Renal cortex interstitium (tissue), 11 donors: ENCODE measurements around the gene PIK3AP1. TPM values are rescaled to one million over a fixed set of nuclear protein-coding genes. Genes with fewer than 3 reads are reported as not detected.
"Not testable (repeated sequence)": the region's sequence is repeated elsewhere in the genome, so short reads cannot be mapped to it uniquely, and the experiment has no call there.

ENCODE experiments used
- DNase-seq, 11 donors: peaks; one replicate each; pipeline ENCODE4 v3.0.0-alpha.2; 2013; ENCODE audit warnings: low read depth in 9 of 11, low spot score in 4 of 11; ENCODE audit errors: extremely low read depth in 1 of 11
- polyA plus RNA-seq, 3 donors: library from polyadenylated mRNA; unstranded; fragments of 120-200 nt; gene quantifications; one replicate each; pipeline ENCODE4 v1.2.1, GENCODE V29; 2013; ENCODE audit not compliant: insufficient read length in 3 of 3

Gene PIK3AP1
- polyA plus RNA-seq, 3 donors, result 4.7 to 5.3 (median 5.2) TPM

GRCh38 chr10:96683710-96684109 is 36.6 kb downstream of the PIK3AP1 start:
- DNase-seq, result no peak

GRCh38 chr10:96683065-96683464 is 37.2 kb downstream of the PIK3AP1 start:
- DNase-seq, result no peak

DNA sequence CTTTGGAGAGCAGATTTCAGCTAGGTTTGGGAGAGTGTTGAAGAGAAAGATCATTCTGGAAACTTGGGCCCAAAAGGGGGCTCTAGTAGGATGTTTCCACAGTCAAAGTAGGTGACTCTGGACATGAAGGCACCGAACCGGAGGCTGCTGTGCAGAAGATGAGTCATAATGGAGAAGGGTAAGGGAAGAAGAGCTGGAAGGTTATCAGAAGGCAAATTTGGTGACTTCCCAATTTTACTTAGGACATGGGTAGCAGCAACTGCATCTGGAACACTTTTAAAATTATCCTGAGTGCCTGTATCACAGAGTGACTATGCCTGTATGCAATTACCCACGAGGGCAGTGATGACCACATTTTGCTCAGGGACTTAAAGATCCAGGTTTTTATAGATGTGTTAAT is 38.8 kb downstream of the PIK3AP1 start:
- no peak for DNase-seq

DNA sequence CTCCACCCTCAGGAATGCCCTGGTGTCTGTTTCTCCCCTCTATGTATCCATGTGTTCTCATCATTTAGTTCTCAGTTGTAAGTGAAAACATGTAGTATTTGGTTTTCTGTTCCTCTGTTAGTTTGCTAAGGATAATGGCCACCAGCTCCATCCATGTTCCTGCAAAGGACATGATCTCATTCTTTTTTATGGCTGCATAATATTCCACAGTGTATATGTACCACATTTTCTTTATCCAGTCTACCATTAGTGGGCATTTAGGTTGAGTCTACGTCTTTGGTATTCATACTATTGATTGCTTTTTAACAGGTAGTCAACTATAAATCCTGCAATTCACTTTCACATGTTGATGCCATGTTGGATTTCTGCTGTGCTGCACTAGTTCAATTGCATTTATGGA is 39.9 kb downstream of the PIK3AP1 start:
- DNase-seq, result not testable (repeated sequence)

- no peak for DNase-seq
Observed at GRCh38 chr10:96678725-96679124, 41.6 kb downstream of the PIK3AP1 start.

DNA sequence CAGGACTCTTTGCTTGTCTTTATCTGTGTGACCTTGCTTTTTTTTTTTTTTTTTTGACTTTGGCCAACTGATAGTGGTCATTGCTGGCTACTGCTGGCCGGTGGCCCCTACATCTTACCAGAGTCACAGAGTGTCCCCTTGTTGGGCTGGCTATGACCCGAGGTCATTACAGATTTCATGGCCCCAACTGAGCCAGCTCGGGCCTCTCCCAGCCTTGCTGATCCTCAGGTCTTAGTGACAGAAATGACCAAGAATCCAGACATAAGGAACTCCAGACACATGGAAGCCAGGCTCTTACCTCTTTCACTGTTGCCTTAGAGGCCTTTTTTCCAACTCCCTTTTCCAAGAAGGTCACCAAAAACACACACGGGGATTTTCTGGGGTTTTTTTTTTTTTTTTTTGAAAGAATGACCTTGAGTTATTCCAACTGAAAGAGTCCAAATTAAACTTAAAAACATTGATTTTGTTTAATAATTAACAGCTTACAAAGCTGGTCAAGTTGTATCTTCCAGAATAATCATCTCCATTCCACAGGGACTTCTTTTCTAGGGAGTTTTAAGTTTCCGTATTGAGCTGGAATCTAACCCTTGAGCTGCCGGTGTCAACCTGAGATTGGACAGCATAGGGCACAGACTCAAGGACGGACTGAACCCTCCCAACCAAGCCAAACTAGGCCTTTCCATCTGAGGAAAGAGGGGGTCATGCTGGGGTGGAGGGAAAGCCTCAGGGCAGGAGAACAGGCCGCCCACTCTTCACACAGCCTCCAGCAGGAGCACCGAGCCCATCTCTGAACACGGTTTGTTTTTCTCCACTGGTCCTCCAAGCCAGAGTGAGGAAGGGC is 43.8 kb downstream of the PIK3AP1 start:
- DNase-seq, result no peak

- DNase-seq, result no peak
Observed at GRCh38 chr10:96675846-96676245, 44.5 kb downstream of the PIK3AP1 start.

GRCh38 chr10:96673318-96674099 is 46.8 kb downstream of the PIK3AP1 start:
- DNase-seq, result peak; percentile 39 to 68 (median 44)

DNA sequence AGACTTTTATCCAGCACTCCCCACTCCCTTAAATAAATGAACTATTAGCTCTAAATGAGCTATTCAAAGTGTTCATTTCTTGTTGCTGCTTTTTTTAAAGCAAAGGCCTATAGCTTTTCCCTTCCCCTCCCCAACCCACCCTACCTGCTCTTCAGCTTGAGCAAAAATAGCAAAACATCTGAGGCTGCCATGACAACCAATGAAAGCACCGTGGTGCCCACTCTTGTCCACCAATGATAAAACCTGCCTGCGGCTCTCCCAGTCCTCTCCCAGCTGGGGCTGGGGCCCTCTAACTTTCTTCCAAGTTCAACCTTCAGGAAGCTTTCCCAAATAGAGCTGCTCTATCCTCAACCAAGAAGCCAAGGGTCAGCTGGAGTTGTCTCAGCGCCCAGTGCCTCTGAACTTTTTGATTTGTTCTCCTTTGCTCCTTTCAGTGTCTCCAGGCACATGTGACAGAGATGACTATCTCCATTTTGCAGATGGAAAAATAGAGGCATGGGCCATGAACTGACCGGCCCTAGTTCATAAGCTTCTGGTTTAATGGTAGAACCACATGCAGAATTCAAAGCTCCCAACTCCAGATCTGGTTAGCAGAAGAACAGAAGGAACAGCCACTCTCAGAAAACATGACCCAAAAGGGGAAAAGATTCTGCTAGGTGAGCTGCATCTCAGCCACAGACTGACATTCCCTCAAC is 47.7 kb downstream of the PIK3AP1 start:
- peak in 4 of 11 donors; percentile 12 to 46 (median 28) for DNase-seq

GRCh38 chr10:96671211-96671890 is 49.0 kb downstream of the PIK3AP1 start:
- no peak for DNase-seq

DNA sequence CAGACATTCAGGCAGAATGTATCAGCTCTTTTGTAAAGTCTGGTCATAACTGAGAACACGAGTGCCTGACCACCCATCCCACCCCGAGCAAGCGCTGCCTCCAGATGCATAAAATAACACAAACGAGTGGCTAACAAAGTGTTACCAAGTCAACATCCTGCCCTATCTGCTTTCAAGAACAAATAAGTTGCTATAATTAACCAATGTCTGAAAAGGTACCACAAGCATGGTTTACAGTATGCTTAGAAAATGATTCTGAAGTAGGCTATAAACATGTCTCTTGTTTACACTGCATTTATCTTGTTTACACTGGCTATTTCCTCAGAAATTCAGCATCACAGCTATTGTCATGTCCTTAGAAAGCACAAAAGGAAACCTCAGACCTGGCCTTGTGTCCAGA is 49.5 kb downstream of the PIK3AP1 start:
- DNase-seq, result no peak

- no peak for DNase-seq
Observed at GRCh38 chr10:96667401-96667800, 52.9 kb downstream of the PIK3AP1 start.

DNA sequence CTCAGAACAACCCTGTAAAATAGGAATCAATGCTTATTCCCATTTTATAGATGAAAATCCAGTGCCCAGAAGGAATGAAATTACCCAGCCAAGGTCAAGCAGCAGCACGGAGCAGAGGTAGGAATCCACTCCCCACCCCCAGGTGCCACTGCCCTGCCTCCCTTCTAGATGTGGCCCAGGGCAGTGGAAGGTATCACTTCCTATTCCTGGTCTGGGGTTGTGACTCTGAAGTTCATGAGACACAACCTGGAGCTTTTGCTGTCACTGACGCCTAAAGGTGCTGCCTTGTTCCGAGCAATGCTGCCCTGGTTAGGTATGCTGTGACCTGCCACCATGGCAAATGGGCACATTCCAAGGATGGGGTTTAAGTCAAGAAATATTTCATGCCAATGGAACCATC is 53.6 kb downstream of the PIK3AP1 start:
- DNase-seq, result no peak

DNA sequence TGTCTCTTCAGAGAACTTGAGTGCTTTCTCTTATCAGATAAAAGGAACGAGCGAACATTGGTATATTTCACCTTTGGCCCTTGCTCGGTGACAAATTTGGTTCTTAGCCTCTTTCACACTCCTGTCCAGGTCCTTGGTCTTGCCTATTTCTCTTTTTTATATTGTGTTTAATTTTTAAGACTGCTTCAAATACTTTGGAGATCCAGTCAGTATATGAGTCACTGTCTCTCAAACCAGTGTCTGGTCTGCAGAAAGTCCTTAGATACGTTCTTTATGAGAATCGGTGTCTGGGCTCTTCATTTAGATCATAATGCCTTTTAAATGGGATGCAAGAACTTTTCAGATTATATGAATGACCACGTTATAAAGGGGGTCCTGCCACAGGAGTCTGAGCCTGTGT is 55.0 kb downstream of the PIK3AP1 start:
- DNase-seq, result no peak

GRCh38 chr10:96664563-96664962 is 55.8 kb downstream of the PIK3AP1 start:
- DNase-seq, result no peak

DNA sequence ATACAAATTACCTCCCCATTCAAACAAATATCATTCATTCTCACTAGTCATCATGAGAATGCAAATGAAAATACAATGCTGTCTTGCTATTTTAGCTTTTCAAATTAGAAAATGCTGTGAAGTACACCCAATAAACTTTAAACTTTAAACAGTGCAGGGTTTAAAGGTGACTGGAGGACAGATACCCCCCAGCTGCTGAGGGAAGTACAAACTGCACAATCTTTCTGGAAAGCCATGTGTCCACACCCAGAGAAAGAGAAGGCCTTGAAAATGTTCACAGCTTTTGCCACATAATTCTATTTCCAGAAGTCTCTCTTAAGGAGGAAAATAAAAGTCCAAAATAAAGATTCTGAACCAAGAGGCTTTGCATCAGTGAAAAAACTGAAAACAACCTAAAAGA is 56.5 kb downstream of the PIK3AP1 start:
- DNase-seq, result no peak

DNA sequence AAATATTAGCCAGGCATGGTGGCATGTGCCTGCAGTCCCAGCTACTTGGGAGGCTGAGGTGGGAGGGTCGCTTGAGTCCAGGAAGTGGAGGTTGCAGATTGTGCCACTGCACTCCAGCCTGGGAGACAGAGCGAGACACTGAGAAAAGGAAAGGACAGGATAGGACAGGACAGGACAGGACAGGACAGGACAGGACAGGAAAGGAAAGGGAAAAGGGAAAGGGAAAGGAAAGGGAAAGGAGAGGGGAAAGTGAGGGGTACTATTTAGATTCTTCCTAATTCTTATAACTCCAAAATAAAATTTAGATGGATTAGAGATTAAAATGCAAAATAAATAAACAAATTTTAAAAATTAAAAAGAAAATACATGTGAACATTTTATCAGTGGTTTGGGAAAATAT is 58.7 kb downstream of the PIK3AP1 start:
- no peak for DNase-seq

DNA sequence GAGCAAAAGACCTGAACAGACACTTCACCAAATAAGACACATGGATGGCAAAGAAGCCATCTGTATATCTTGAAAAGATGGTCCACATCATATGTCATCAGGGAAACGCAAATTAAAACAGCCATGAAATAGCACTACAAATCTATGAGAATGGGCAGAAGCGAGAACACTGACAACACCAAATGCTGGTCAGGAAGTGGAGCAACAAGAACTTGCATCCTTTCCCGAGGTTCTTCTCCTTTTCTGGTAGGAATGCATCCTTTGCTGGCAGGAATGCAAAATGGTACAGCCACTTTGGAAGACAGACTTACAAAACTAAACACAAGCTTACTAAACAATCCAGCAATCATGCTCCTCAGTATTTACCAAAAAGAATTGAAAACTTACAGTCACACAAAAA is 60.0 kb downstream of the PIK3AP1 start:
- no peak for DNase-seq

GRCh38 chr10:96658844-96659243 is 61.5 kb downstream of the PIK3AP1 start:
- DNase-seq, result no peak
